ENCODE data around the gene TMTC2.

Gene TMTC2

DNA sequence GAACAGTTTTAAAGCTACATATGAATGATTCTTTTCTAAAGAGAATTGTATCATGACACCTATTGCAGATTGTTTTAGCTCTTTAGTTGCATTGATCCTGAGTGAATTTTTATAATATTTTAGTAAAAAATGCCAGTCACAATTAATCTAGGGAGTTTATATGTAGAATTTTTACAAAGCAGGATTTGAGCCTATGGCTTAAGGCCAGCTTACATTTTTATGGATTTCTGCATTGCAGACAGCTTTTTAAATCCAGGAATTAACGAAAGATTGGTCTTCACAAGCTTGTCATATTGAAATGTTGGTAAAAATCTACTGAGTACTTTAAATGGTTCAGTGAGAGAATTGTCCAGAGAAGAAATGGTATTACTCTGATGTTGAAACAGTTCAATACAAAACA lies 358.0 kb downstream of the TMTC2 start:
- Histone ChIP-seq H3K9me3 (ENCODE audit: insufficient read depth, low read depth, low read length) (no peaks in the 10 kb centered on the region), H3K36me3 (ENCODE audit: insufficient read depth, low read depth, low read length) (no peaks in the 10 kb centered on the region), H3K9ac (ENCODE audit: low read depth, low read length) (no peak overlapping the region), H3K27me3 (ENCODE audit: insufficient read depth, low read length) (no peaks in the 10 kb centered on the region), H3K4me3 (ENCODE audit: low read length) (no peak overlapping the region), H3K27ac (ENCODE audit: low read length) (no peak overlapping the region), H3K4me1 (ENCODE audit: insufficient read depth, low read length) (peaks cover 12% of the 10 kb centered on the region; the same call in 1 of the 2 replicates)

DNA sequence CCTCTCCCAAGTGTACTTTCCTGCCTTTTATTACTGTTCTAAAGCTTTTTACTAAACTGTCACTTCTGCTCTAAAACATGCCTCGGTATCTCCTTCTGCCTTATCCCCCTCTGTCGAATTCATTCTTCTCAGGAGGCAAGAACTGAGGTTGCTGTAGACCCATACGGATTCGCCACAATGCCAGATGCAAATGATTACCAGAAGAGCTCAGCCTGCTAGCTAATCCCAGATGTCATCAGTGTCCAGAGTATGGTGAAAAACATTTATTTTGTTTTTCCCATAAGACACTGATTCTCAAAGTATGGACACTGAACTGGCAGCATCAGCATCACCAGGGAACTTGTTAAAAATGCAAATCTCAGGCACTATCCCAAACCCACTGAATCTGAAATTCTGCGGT lies 359.3 kb downstream of the TMTC2 start:
- no peaks in the 10 kb centered on the region for H3K9me3 ChIP-seq (ENCODE audit: insufficient read depth, low read depth, low read length)
- no peak overlapping the region for H3K27ac ChIP-seq (ENCODE audit: low read length)
- no peak overlapping the region for H3K4me3 ChIP-seq (ENCODE audit: low read length)
- H3K9ac ChIP-seq (ENCODE audit: low read depth, low read length), result no peak overlapping the region
- H3K4me1 ChIP-seq (ENCODE audit: insufficient read depth, low read length), result peaks cover 12% of the 10 kb centered on the region; the same call in 1 of the 2 replicates
- H3K36me3 ChIP-seq (ENCODE audit: insufficient read depth, low read depth, low read length), result no peaks in the 10 kb centered on the region
- H3K27me3 ChIP-seq (ENCODE audit: insufficient read depth, low read length), result no peaks in the 10 kb centered on the region

DNA sequence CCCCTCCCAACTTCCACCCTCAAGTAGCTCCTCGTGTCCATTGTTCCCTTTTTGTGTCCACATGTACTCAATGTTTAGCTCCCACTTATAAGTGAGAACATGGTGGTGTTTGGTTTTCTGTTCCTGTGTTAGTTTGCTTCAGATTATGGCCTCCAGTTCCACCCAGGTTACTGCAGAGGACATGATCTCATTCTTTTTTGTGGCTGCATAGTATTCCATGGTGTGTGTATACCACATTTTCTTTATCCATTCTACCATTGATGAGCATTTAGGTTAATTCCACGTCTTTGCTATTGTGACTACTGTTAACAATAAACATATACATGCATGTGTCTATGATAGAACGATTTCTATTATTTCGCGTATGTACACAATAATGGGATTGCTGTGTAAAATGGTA lies 362.6 kb downstream of the TMTC2 start:
- no peaks in the 10 kb centered on the region for H3K27me3 ChIP-seq (ENCODE audit: insufficient read depth, low read length)
- H3K4me1 ChIP-seq (ENCODE audit: insufficient read depth, low read length), result peaks cover 2% of the 10 kb centered on the region; the same call in 1 of the 2 replicates
- no peak overlapping the region for H3K4me3 ChIP-seq (ENCODE audit: low read length)
- no peaks in the 10 kb centered on the region for H3K36me3 ChIP-seq (ENCODE audit: insufficient read depth, low read depth, low read length)
- no peak overlapping the region for H3K27ac ChIP-seq (ENCODE audit: low read length)
- H3K9ac ChIP-seq (ENCODE audit: low read depth, low read length), result no peak overlapping the region
- no peaks in the 10 kb centered on the region for H3K9me3 ChIP-seq (ENCODE audit: insufficient read depth, low read depth, low read length)

DNA sequence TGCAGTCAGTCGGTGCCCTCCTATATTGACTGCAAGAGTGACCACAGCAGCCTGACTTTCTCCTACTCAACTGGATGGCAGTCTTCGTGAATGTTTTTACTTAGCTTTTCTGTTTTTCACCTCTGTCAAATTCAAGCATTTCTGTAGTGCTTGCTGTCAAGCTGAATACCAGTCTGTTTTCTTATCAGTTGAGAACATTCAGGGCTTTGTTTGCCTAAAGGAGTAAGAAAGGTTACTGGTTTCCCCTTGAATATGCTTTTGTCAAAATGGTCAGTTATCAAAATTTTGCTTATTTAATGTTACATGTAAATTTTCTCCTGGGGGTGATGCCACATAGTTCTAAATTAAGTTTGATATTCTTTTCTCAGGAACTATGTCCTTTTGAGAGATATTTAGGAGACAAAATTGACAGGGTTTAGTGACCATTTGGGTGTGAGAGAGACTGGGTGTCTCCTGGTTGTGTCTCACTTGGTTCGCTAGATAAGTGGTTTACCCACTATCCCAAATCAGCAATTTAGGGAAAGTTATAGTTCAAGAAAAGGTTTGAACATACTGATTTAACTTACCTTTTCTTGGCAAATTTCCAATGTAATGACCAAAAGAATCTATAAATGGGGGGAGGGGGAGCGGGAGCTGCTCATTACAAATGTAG lies 366.3 kb downstream of the TMTC2 start:
- H3K36me3 ChIP-seq (ENCODE audit: insufficient read depth, low read depth, low read length), result no peaks in the 10 kb centered on the region
- no peaks in the 10 kb centered on the region for H3K9me3 ChIP-seq (ENCODE audit: insufficient read depth, low read depth, low read length)
- H3K4me3 ChIP-seq (ENCODE audit: low read length), result no peak overlapping the region

DNA sequence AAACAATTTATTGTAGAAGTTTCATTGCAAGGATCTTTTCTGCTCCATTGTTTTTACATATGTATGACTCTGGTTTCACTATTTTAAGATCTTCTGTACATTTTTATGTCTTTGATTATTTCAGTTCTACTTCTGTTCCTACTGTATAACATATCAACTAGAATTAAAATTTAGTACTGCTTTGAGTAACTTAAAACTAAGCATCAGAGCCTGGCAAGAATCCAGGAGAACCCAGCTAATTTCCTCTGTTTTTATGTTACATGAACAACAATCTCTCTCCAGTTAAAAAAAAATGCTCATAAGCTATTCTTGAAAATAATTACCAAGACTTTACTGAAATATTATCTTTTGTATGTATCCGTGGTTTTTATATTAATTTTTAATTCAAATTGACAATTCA lies 370.7 kb downstream of the TMTC2 start:
- H3K9ac ChIP-seq (ENCODE audit: low read depth, low read length), result no peak overlapping the region
- no peak overlapping the region for H3K4me3 ChIP-seq (ENCODE audit: low read length)
- peaks cover 2% of the 10 kb centered on the region; the same call in 1 of the 2 replicates for H3K4me1 ChIP-seq (ENCODE audit: insufficient read depth, low read length)
- H3K27me3 ChIP-seq (ENCODE audit: insufficient read depth, low read length), result no peaks in the 10 kb centered on the region
- H3K36me3 ChIP-seq (ENCODE audit: insufficient read depth, low read depth, low read length), result no peaks in the 10 kb centered on the region
- no peaks in the 10 kb centered on the region for H3K9me3 ChIP-seq (ENCODE audit: insufficient read depth, low read depth, low read length)
- no peak overlapping the region for H3K27ac ChIP-seq (ENCODE audit: low read length)

More for the DNA sequence above, 366.3 kb downstream of the TMTC2 start:
- Histone ChIP-seq H3K9ac (ENCODE audit: low read depth, low read length) (no peak overlapping the region), H3K27ac (ENCODE audit: low read length) (no peak overlapping the region), H3K27me3 (ENCODE audit: insufficient read depth, low read length) (no peaks in the 10 kb centered on the region), H3K4me1 (ENCODE audit: insufficient read depth, low read length) (peaks cover 2% of the 10 kb centered on the region; the same call in 1 of the 2 replicates)

DNA sequence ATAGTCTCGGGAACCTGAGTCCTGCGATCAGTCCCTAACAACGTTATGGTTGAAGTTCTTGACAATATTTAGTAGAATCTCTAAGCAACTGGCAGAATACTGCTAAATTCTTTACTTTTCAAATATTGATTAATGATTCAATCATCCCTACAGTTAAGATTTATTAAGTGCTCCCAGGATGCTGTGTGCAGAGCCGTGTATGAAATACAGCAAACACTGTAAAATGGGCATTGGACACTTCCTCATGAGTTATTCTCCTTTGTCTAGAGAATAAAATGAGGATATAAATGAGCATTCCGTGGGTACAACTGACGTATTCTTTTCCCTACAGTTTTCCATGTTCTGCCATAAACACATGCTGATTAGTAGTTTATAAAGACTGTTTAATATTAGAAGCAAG lies 372.4 kb downstream of the TMTC2 start:
- no peak overlapping the region for H3K4me3 ChIP-seq (ENCODE audit: low read length)
- no peak overlapping the region for H3K9ac ChIP-seq (ENCODE audit: low read depth, low read length)
- H3K9me3 ChIP-seq (ENCODE audit: insufficient read depth, low read depth, low read length), result no peaks in the 10 kb centered on the region
- no peaks in the 10 kb centered on the region for H3K27me3 ChIP-seq (ENCODE audit: insufficient read depth, low read length)
- no peaks in the 10 kb centered on the region for H3K36me3 ChIP-seq (ENCODE audit: insufficient read depth, low read depth, low read length)
- no peak overlapping the region for H3K27ac ChIP-seq (ENCODE audit: low read length)
- H3K4me1 ChIP-seq (ENCODE audit: insufficient read depth, low read length), result no peaks in the 10 kb centered on the region

DNA sequence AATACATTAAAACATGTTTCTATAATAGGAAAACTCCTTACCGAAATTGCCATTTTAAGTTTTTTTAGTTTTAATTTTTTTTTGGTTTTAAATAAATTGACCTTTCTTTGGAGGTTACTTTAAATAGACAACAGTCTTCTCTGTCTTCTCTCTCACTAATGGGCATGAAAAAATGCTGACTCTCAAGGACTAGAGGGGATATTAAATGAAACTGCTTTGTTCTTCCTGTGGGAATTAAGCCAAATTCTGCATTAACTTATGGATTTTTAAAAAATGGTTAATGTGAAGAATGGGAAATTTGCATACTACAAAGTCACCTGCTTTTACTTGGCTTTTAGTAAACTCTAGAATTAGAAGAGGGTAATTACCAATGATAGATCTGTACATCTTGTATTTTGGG lies 378.9 kb downstream of the TMTC2 start:
- no peak overlapping the region for H3K27ac ChIP-seq (ENCODE audit: low read length)
- no peaks in the 10 kb centered on the region for H3K9me3 ChIP-seq (ENCODE audit: insufficient read depth, low read depth, low read length)
- H3K9ac ChIP-seq (ENCODE audit: low read depth, low read length), result no peak overlapping the region
- no peaks in the 10 kb centered on the region for H3K36me3 ChIP-seq (ENCODE audit: insufficient read depth, low read depth, low read length)
- H3K4me1 ChIP-seq (ENCODE audit: insufficient read depth, low read length), result peaks cover 20% of the 10 kb centered on the region
- no peaks in the 10 kb centered on the region for H3K27me3 ChIP-seq (ENCODE audit: insufficient read depth, low read length)
- H3K4me3 ChIP-seq (ENCODE audit: low read length), result no peak overlapping the region

DNA sequence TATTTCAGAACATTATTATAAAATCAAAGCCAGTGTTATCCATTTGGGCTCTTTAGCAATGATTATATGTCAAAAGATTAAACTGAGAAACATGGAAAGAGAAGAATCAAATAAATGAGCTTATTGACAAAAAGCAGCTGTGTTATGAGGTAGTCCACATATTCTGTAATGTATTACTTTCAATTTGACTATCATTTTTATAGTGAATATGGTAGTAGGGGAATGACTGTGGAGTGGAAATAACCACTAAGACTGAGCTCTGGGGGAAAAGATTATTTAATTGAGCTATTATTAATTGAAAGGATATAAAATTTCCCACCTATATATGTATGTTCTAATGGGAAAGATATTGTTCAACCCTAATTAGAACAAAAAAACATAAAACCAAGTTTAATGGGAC lies 381.3 kb downstream of the TMTC2 start:
- no peak overlapping the region for H3K4me3 ChIP-seq (ENCODE audit: low read length)

DNA sequence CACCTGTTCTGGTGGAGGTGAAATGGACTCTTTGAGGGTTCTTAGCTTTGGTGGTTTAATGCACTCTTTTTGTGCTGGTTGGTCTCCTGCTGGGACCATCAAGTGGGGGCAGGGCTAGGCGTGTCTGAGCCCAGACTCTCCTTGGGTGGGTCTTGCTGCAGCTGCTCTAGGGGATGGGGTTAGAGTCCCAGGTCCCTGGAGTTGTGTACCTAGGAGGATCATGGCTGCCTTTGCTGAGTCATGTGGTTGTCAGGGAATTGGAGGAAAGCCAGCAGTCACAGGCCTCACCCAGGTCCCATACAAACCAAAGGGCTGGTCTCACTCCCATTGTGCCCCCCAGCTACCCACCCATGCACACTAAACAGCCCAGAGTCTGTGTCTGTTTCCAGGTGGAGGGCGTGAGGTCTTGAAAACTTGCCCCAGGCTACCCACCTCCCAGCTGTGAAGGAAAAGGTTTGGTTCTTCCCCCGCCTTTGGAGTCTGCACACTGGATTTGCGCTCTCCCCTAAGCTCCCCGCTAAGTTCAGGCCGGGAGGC lies 387.7 kb downstream of the TMTC2 start:
- H3K27ac ChIP-seq (ENCODE audit: low read length), result no peak overlapping the region
- H3K27me3 ChIP-seq (ENCODE audit: insufficient read depth, low read length), result no peaks in the 10 kb centered on the region
- no peak overlapping the region for H3K4me3 ChIP-seq (ENCODE audit: low read length)
- 0 out of 2 replicates have a peak, but pooled peaks cover 3% of the 10 kb centered on the region for H3K4me1 ChIP-seq (ENCODE audit: insufficient read depth, low read length)
- H3K9ac ChIP-seq (ENCODE audit: low read depth, low read length), result no peak overlapping the region
- H3K36me3 ChIP-seq (ENCODE audit: insufficient read depth, low read depth, low read length), result no peaks in the 10 kb centered on the region
- H3K9me3 ChIP-seq (ENCODE audit: insufficient read depth, low read depth, low read length), result no peaks in the 10 kb centered on the region

More for the DNA sequence above, 381.3 kb downstream of the TMTC2 start:
- Histone ChIP-seq H3K27ac (ENCODE audit: low read length) (no peak overlapping the region), H3K9me3 (ENCODE audit: insufficient read depth, low read depth, low read length) (no peaks in the 10 kb centered on the region), H3K9ac (ENCODE audit: low read depth, low read length) (no peak overlapping the region), H3K36me3 (ENCODE audit: insufficient read depth, low read depth, low read length) (no peaks in the 10 kb centered on the region), H3K4me1 (ENCODE audit: insufficient read depth, low read length) (peaks cover 20% of the 10 kb centered on the region), H3K27me3 (ENCODE audit: insufficient read depth, low read length) (no peaks in the 10 kb centered on the region)

DNA sequence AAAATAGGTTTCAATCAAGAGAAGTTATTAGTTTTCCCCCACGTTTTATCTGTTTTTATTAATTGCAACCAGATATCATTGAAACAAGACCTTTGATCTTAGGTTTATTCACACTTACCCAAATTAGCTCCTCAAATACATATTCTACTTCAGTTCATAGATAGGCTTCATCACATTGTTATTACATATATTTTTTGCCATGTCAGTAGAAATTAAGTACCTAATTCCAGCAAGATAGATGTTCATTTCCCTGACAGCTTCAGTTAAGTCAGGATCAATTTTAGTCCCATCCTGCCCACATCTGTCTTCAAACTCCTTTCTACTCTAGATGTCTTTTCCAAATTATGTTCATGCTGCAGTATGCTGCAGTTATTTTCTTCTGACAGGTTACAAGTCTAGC lies 388.8 kb downstream of the TMTC2 start:
- H3K36me3 ChIP-seq (ENCODE audit: insufficient read depth, low read depth, low read length), result no peaks in the 10 kb centered on the region
- H3K27ac ChIP-seq (ENCODE audit: low read length), result no peak overlapping the region
- H3K4me3 ChIP-seq (ENCODE audit: low read length), result no peak overlapping the region
- no peak overlapping the region for H3K9ac ChIP-seq (ENCODE audit: low read depth, low read length)
- H3K27me3 ChIP-seq (ENCODE audit: insufficient read depth, low read length), result no peaks in the 10 kb centered on the region
- no peaks in the 10 kb centered on the region for H3K9me3 ChIP-seq (ENCODE audit: insufficient read depth, low read depth, low read length)
- H3K4me1 ChIP-seq (ENCODE audit: insufficient read depth, low read length), result 0 out of 2 replicates have a peak, but pooled peaks cover 3% of the 10 kb centered on the region

DNA sequence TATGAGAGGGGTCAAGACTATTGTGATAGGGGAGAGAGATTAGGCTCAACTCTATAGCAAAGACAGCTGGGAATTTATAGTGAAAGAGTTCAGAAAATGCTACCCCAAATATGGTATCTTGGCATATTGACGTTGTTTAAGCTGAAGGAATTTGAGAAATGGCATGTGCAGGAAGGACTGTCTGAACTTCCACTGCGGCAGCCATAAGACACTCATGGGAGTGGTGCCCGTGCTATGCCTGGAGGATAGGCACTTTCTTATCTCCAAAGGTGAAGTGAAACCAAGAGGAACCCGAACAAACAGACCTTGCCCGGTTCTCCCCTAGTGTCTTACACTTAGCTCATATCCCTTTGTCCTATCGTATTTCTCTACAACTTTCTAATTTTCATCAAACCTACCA lies 390.3 kb downstream of the TMTC2 start:
- no peak overlapping the region for H3K27ac ChIP-seq (ENCODE audit: low read length)
- H3K4me1 ChIP-seq (ENCODE audit: insufficient read depth, low read length), result 0 out of 2 replicates have a peak, but pooled peaks cover 3% of the 10 kb centered on the region

DNA sequence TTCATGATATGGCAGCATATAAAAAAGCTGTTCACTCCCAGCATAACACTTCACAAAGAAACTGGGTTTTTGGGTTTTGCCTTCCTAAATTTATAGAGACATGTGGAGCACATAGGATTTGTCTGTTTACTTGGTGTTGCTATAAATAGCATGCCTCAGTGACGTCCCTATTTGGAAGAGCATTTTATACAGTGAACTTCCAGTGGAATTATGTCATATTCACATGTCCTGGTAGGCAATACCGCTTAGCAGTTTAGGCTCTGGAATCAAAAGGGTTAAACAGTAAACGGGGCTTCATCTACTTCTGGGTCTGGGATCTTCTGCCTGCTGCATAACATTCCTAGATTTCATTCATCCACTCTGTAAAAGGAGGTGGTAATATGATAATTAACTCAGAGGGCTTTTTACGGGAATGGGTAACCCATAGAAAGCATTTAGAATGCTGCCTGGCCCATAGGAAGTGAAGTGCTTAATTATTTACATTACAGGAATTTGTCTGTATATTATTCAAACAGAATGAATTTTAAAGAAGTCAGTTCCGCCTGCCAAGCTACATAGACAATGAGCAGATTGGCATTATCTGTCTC lies 396.1 kb downstream of the TMTC2 start:
- Histone ChIP-seq H3K27me3 (ENCODE audit: insufficient read depth, low read length) (no peaks in the 10 kb centered on the region), H3K36me3 (ENCODE audit: insufficient read depth, low read depth, low read length) (no peaks in the 10 kb centered on the region), H3K9me3 (ENCODE audit: insufficient read depth, low read depth, low read length) (no peaks in the 10 kb centered on the region), H3K9ac (ENCODE audit: low read depth, low read length) (no peak overlapping the region), H3K4me1 (ENCODE audit: insufficient read depth, low read length) (peaks cover 8% of the 10 kb centered on the region; the same call in 1 of the 2 replicates), H3K4me3 (ENCODE audit: low read length) (no peak overlapping the region), H3K27ac (ENCODE audit: low read length) (no peak overlapping the region)

More for the DNA sequence above, 390.3 kb downstream of the TMTC2 start:
- Histone ChIP-seq H3K9ac (ENCODE audit: low read depth, low read length) (no peak overlapping the region), H3K4me3 (ENCODE audit: low read length) (no peak overlapping the region), H3K27me3 (ENCODE audit: insufficient read depth, low read length) (no peaks in the 10 kb centered on the region), H3K9me3 (ENCODE audit: insufficient read depth, low read depth, low read length) (no peaks in the 10 kb centered on the region), H3K36me3 (ENCODE audit: insufficient read depth, low read depth, low read length) (no peaks in the 10 kb centered on the region)

Measured in iPS-20b (cell line).